ENCODE measurements around the gene FAR1.

Gene FAR1

GRCh38 chr11:13769188-13769587, 100.7 kb downstream of the FAR1 start:
- H3K79me2 ChIP-seq (ENCODE audit: insufficient read depth, low read length): no peaks in the 10 kb centered on the region
- no peak overlapping the region for H2AFZ ChIP-seq (ENCODE audit: low read length)
- H3K9me2 ChIP-seq (ENCODE audit: low read depth, low read length): no peaks in the 10 kb centered on the region
- H3K4me2 ChIP-seq (ENCODE audit: low read length): no peak overlapping the region
- no peaks in the 10 kb centered on the region for H4K20me1 ChIP-seq (ENCODE audit: insufficient read depth, low read length)
- H3K9me3 ChIP-seq (ENCODE audit: low read length): no peaks in the 10 kb centered on the region
- H3K9ac ChIP-seq (ENCODE audit: low read length): no peak overlapping the region
- H3K36me3 ChIP-seq (ENCODE audit: insufficient read depth, low read length): no peaks in the 10 kb centered on the region
- no peak overlapping the region for H3K4me3 ChIP-seq (ENCODE audit: low read depth, low read length, poor library complexity, severe bottlenecking)
- TF ChIP-seq CTCF (IDR thresholded peaks at IDR 0.05; ENCODE audit: low read length) (no peak), EZH2 (IDR thresholded peaks at IDR 0.05; ENCODE audit: borderline replicate concordance, low read length) (no peak)
- H3K4me1 ChIP-seq (ENCODE audit: insufficient read depth, low read length, severe bottlenecking): no peaks in the 10 kb centered on the region
- no peak overlapping the region for H3K27ac ChIP-seq (ENCODE audit: low read depth, low read length, poor library complexity, severe bottlenecking)
- no peaks in the 10 kb centered on the region for H3F3A ChIP-seq (ENCODE audit: insufficient read depth, low read length)
- H3K27me3 ChIP-seq (ENCODE audit: insufficient read depth, low read length): no peaks in the 10 kb centered on the region

- Histone ChIP-seq H3K79me2 (ENCODE audit: insufficient read depth, low read length) (no peaks in the 10 kb centered on the region), H4K20me1 (ENCODE audit: insufficient read depth, low read length) (no peaks in the 10 kb centered on the region), H3K4me2 (ENCODE audit: low read length) (no peak overlapping the region), H3K36me3 (ENCODE audit: insufficient read depth, low read length) (no peaks in the 10 kb centered on the region), H3K27ac (ENCODE audit: low read depth, low read length, poor library complexity, severe bottlenecking) (no peak overlapping the region), H2AFZ (ENCODE audit: low read length) (no peak overlapping the region), H3K4me3 (ENCODE audit: low read depth, low read length, poor library complexity, severe bottlenecking) (no peak overlapping the region), H3K9ac (ENCODE audit: low read length) (no peak overlapping the region), H3K9me2 (ENCODE audit: low read depth, low read length) (no peaks in the 10 kb centered on the region), H3K9me3 (ENCODE audit: low read length) (no peaks in the 10 kb centered on the region), H3F3A (ENCODE audit: insufficient read depth, low read length) (no peaks in the 10 kb centered on the region), H3K4me1 (ENCODE audit: insufficient read depth, low read length, severe bottlenecking) (no peaks in the 10 kb centered on the region), H3K27me3 (ENCODE audit: insufficient read depth, low read length) (no peaks in the 10 kb centered on the region)
- TF ChIP-seq CTCF (IDR thresholded peaks at IDR 0.05; ENCODE audit: low read length) (no peak), EZH2 (IDR thresholded peaks at IDR 0.05; ENCODE audit: borderline replicate concordance, low read length) (no peak)
Observed at GRCh38 chr11:13771151-13771550, 102.7 kb downstream of the FAR1 start.

GRCh38 chr11:13772223-13773046, 104.0 kb downstream of the FAR1 start:
- Histone ChIP-seq H3K9me2 (ENCODE audit: low read depth, low read length) (no peaks in the 10 kb centered on the region), H3K36me3 (ENCODE audit: insufficient read depth, low read length) (no peaks in the 10 kb centered on the region), H3K27me3 (ENCODE audit: insufficient read depth, low read length) (no peaks in the 10 kb centered on the region), H3K4me3 (ENCODE audit: low read depth, low read length, poor library complexity, severe bottlenecking) (no peak overlapping the region), H3K9me3 (ENCODE audit: low read length) (no peaks in the 10 kb centered on the region), H3K79me2 (ENCODE audit: insufficient read depth, low read length) (no peaks in the 10 kb centered on the region), H3K4me2 (ENCODE audit: low read length) (no peak overlapping the region), H3K9ac (ENCODE audit: low read length) (no peak overlapping the region), H3K4me1 (ENCODE audit: insufficient read depth, low read length, severe bottlenecking) (no peaks in the 10 kb centered on the region), H3F3A (ENCODE audit: insufficient read depth, low read length) (no peaks in the 10 kb centered on the region), H4K20me1 (ENCODE audit: insufficient read depth, low read length) (no peaks in the 10 kb centered on the region), H2AFZ (ENCODE audit: low read length) (no peak overlapping the region), H3K27ac (ENCODE audit: low read depth, low read length, poor library complexity, severe bottlenecking) (no peak overlapping the region)
- TF ChIP-seq EZH2 (IDR thresholded peaks at IDR 0.05; ENCODE audit: borderline replicate concordance, low read length) (no peak), CTCF (IDR thresholded peaks at IDR 0.05; ENCODE audit: low read length) (peak; percentile 78)

Data from OCI-LY1 (cell line).